Activated naive CD8-positive, alpha-beta T cell treated with anti-CD3 and anti-CD28 coated beads, Interleukin-2, amount 50 U/mL, for 16 hours (primary cell): ENCODE measurements around the gene TBC1D1.
"Not testable (repeated sequence)": the region's sequence is repeated elsewhere in the genome, so short reads cannot be mapped to it uniquely, and the experiment has no call there.

Experiments
- DNase-seq: peaks from one replicate; pipeline ENCODE4 v3.0.0-alpha.2; 2020; ENCODE audit warnings: low read depth, low spot score

The TBC1D1 gene

DNA sequence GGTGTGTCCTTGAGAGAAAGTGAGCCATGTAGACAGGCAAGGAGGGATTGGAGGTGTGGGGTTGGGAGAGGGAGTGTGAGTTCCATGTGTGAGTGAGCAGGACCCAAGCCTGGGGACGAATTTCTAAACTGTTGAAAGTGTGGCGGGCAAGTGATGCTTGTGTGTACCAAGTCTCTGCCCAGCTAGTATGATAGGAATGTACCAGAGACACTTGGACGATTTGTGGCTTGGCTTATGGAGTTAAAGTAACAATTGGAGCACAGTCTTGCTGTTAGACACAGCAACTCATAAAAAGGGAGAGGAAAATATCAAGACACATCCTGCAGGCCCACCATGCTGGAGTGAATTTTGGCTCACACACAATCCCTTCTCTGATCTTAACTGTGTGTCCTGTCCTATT, 77.9 kb downstream of the TBC1D1 start:
- no peak for DNase-seq

DNA sequence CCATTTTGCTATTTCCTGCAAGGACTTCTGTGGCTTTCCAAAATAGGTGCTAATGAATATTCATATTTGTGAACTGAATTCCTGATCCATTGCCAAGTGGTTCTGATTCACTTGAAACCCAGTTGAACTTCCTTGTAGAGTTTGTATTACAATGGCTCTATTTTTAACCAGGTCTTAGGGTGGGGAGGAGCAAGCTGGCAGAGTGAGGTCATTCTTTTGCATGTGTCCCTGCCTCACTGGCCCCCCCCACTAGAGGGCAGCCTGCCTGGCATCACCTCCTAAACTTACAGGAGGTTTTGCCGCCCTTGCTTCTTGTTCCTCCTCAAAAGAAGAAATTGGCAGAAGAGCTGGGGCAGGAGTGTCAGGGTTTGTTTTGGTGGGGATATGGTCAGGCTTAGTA, 79.8 kb downstream of the TBC1D1 start:
- peak; percentile 23 for DNase-seq

DNA sequence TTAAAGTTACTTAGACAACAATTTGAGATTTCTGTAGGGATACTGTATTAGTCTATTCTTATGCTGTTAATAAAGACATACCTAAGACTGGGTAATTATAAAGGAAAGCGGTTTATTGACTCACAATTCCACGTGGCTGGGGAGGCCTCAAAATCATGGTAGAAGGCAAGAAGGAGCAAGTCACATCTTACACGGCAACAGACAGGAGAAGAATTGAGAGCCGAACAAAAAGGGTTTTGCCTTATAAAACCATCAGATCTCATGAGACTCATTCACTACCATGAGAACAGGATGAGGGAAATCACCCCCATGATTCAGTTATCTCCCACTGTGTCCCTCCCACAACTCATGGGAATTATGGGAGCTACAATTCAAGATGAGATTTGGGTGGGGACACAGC, 80.3 kb downstream of the TBC1D1 start:
- no peak for DNase-seq

DNA sequence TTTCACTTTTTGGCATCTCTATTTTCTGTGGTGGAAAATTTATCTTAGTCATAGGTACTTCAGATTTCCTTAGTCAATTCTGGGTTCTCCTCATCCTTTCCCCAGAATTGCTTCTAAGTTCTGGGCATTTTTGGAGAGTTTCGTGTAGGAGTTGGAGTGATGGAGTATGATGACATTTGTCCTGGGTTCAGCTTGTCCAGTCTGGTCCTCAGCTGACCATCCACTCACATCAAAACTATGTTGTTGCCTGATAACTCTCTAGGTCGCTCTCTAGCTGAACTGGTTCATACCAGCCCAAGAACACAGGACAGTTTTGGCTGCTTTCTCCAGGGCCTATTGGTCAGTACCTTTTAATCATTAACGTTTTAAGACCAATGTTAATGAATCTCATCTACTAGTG, 82.6 kb downstream of the TBC1D1 start:
- DNase-seq: no peak

DNA sequence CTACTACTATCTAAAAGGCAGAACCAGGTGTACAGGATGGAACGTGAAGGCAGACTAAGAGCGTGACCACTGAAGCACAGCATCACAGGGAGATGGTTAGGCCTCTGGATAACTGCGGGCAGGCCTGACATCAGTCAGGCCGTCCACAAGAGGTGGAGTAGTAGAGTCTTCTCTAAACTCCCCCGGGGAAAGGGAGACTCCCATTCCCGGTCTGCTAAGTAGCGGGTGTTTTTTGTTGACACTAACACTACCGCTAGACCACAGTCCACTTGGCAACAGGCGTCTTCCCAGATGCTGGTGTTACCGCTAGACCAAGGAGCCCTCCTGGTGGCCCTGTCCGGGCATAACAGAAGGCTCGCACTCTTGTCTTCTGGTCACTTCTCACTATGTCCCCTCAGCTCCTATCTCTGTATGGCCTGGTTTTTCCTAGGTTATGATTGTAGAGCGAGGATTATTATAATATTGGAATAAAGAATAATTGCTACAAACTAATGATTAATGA, 84.5 kb downstream of the TBC1D1 start:
- not testable (repeated sequence) for DNase-seq

DNA sequence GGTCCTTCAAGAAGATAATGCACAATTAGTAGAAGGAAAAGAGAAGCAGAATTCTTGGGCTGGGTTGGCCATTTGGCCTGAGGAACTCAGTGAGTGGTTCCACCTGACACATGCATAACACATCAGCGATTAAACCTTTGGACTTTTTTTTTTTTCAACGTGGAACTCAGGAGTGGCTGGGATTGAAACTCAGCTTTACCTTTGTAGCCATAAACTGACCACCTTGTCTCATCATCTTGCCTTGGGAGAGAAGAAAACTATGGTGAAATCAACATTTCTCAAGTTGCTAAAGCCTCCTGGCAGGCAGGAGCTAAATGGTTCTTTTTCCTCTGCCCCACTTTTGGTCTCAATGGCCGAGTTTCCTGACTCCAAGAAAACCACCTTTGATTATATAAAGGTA, 85.6 kb downstream of the TBC1D1 start:
- no peak for DNase-seq

DNA sequence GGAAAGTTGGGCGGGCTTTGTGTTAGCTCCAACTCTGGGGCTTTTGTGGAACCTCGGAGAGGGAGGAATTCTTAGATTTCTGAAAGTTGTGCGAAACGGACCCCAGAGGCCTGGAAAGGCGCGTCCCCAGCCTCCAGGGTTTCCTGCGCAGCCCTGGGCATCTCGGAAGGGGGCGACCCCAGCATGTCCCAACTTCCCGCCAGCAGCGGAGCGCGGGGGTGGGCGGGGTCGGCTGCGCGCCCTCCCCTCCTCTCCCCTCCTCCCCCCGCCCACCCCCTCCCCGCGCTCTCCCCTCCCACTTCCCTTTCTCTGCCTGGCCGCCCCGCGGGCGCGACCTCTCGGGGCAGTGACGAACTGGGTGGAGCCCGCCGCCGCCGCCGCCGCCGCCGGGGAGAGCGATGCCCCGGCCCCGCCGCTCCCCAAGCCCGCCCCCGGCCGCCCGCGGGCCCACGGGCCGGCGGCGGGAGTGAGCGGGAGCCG, 86.1 kb downstream of the TBC1D1 start:
- DNase-seq: peak; percentile 49

DNA sequence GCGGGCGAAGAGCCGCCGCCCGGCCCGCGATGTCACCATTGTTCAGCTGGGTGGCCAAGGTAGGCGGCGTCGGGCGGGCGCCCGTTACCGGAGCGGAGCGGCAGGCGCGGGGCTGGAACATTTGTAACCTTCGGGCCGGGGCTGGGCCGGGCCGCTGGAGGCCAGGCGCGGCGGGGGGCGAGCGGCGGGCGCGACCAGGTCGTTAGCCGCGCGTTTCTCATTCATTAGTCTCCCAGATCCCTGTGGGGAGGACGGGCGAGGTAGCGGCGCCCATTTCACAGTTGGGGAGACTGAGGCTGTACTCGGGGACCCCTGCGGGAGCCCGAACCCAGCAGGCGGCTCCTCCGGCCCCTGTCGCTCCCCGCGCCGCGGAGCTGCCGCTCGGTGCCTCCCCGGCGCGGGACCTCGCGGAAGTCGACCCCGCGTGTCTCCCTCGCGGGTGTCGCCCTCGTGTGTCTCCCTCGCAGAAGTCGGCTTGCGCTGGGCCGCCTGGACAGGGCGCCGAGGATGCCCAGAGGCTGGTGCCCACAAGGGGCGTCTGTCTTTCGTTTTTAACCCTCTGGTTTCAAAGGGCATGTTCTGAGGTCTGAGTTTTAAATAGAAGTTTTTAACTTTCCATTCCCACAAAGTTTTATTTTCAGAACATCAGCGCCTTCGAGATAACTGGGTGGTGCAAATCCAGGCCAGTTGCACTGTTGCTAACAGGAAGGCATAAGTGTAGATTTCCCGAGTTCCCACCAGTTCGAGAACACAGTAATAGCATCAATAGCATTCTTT, 86.8 kb downstream of the TBC1D1 start:
- peak; percentile 27 for DNase-seq

DNA sequence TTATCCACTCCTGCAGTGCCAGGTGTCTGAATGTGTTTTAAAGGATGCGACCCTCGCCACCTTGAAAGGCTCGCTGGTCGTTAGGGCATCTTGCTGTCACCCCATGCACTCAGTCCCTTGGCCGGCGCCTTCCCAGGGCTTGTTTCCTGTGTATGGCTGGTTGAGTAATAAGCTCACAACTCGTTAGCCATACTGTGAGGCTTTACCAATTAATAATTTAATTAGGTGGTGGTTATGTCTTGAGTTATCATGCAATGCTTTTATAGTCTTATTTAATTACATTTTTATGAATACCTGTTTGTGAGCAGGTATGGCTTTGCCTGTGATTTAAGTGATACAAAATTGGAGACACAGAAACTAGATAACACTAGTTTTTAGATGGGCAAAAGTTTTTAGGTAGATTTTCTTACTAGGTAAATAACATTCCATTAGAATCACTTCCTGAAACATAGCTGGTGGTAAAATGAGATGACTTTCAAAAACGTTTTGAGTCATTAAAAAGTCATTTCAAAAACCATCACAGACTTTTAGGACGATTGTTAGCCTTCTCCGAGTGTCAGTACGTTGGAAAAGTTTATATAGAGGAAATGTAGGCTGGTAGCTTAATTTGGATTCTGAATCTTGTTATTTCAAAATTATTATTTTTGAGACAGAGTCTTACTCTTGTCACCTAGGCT, 87.5 kb downstream of the TBC1D1 start:
- no peak for DNase-seq

DNA sequence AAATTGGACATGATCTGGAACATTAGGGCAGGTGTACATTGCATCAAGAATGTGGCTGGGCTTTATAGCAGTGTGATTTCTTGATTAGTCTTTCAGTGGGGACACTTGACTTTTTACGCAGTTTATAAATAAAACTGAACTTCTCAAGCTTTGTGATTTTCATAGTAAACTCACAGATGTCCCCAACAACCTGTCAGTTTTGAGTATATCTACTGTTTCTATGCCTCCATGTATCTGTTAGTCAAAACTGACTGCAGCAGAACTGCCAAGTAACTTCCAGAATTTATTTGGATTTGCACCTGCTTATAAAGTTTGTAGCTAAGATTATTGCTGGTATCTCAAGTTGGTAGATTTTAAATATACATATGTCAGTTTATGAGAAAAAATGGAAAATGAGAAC, 89.4 kb downstream of the TBC1D1 start:
- DNase-seq: no peak

DNA sequence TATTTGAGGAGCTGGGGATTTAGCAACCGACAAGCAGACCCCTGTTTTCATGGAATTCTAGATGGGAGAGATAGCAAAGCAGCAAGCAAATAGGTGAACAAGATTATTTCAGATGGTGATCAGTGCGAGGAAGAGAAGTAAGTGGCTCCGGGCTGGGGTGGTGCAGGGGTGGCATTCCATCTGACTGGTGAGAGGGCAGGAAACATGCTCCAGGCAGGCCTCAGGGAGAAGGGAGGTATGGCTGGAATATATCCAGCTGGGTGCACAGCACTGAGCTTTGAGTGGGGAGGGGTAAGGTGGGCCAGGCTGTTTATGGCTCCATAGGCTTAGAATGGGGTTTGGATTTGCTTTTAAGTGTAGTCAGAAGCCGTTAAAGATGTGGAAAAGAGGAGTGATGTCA, 90.5 kb downstream of the TBC1D1 start:
- no peak for DNase-seq

DNA sequence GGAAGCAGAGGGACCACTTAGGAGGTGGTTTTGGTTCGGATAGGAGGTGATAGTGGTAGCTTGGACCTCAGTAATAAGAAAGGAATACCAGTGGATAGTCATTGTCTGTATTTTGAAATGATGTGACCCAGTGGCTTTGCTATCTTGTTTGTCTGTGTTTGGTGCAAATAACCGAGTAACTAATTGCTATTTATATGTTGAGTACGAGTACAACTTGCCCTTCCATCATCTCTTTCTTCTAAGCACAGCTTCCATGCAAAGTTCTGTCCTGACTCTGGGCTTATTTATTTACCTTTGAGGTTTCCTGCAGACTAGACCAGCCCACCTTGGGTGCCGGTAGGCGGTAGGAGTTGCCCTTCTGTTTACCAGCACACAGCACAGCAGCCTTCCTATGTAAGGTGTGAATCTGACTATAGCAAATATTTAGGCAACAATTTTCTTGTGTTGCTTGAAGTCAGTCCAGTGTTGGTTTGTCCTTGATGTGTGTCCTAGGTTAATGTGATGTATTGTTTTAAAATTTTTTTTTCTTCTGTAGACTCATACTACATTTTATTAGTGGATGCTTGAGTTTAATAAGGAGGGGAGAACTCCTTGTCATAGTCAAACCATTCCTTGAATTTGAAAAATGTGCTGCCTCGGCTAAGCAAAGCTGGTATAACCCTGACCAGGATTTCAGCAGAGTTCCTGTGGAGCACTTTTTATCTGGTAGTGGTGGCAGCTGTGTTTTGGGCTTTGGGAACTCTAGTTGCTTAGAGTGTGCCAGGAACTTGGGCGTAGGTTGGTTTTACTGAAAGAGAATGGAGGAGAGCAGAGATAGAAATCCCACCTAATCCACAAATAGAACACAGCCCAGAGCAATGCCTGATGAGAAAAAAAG, 91.2 kb downstream of the TBC1D1 start:
- DNase-seq: no peak

DNA sequence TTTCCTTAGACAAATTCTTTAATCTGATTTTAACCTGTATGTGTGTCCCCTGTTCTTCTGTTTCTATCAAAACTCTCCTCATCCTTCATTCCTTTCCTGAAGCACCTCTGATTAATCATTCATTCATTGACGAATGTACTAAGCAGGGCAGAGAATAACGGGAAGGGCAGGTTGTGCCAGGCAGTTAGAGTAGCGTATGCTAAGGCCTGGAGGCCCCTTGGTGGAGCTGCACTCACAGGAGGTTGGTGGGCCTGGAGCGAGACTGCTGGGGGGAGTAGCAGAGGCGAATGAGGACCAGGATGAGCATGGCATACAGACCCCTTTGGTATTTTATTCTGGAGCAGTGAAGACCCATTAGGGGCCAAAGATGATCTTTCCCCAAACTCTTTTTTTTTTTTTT, 91.9 kb downstream of the TBC1D1 start:
- DNase-seq: no peak

DNA sequence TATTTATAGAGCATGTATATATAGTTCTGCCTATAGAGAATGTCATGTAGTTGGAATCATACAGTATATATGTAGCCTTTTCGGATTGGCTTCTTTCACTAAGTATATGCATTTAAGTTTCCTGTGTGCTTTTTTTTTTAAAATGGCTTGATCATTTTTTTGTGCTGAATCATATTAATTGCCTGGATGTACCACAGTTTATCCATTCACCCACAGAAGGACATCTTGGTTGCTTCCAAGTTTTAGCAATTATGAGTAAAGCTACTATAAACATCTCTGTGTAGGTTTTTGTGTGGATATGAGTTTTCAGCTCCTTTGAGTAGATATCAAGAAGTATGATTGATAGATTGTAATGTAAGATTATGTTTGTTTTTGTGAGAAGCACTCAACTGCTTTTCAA, 93.1 kb downstream of the TBC1D1 start:
- DNase-seq: no peak

DNA sequence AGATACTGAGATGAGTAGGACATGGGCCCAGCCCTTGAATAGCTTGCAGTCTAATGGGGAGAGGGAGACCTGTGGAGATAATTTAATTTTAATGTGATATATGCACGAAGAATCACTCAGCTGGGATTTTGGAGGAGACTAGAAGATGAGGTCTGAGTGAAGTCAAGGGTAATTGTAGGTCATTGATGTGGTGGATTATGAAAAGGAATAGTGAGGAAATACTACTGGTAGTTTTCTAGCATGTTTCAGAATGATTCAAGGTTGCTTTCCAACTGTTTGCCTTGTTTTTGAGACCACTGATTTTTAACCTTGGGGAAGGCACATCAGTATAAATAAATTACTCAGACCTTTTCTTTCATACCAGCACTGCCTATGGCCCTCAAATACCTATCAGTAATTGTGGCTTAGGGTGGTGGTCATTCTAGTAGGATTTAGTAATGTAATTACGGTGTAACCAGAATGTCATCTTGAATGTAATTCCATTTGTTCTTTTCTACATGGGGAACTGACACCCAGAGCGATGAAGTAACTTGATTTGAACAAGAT, 94.9 kb downstream of the TBC1D1 start:
- no peak for DNase-seq

DNA sequence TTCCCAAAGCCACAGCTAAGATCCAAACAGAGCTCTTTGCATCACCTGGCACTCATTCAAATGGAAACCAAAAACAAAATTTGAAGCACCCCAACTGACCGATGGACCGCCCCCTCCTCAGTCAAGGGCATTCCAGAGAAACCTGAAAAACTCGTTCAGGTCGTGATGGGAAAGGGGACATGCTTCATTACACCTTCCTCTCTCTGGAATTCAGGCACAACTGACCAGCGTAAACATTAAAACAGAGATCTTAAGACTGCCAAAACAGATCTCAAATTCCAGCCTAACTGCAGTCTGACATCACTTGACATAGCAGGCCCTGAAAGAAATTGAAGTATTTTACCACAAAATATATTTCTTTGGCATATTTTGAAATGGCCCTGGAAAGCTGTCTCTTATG, 97.8 kb downstream of the TBC1D1 start:
- DNase-seq: no peak

DNA sequence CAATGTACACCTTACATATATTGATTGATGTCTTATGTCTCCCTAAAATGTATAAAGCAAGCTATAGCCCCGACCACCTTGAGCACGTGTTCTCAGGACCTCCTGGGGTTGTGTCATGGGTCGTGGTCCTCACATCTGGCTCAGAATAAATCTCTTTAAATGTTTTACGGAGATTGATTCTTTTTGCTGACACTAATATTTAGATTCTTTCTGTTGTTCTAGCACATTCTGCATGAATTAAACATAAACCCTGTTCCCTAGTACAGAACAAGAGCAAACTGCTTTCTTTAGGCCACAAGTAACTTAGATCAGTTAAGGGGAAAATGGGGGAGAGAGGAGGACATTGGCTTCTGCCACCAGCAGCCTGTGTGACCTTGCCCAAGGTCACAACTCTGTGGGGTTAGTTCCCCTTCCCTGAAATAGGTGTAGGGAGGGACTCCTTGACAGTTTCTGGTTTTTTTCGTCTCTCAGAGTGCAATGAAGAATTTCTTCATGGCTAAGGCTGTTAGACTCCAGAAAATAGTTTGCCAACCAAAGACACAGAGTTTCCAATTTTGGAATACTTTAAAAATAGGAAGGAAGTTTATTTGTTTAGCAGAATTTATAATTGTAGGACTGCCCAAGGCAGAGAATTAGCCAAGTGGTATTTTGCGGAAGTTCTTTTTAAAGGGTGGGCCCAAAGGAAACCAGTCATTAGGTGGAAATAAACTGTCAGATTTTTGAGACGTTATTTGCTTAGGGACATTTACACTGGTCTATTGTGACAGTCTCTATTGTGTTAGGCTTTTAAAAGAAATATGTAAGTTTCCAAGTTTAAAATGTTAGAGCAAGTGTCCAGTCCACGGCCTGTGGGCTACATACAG, 98.7 kb downstream of the TBC1D1 start:
- DNase-seq: no peak

DNA sequence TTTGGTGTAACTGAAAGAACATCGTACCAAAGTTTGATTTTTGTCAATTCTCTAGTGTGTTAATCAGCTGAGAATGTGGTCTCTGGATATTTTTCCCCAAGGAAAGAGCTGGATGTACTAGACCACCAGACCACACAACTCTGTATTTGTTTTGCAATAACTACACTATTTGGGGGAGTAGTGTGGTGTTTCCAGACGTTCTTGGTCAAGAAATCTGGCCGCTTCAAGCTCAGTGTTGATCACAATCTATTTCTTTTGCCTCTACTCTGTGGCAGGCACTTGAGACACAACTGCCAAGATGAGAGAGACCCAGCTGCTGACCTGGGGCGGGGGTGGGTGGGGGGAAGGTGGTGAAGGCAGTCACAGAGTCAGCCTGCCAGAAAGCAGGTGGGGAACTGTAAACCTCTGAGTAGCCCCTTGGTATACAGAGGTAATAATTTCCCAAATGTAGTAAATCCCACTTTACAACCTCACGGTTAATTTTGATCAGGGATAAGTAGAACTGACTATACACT, 99.9 kb downstream of the TBC1D1 start:
- no peak for DNase-seq

DNA sequence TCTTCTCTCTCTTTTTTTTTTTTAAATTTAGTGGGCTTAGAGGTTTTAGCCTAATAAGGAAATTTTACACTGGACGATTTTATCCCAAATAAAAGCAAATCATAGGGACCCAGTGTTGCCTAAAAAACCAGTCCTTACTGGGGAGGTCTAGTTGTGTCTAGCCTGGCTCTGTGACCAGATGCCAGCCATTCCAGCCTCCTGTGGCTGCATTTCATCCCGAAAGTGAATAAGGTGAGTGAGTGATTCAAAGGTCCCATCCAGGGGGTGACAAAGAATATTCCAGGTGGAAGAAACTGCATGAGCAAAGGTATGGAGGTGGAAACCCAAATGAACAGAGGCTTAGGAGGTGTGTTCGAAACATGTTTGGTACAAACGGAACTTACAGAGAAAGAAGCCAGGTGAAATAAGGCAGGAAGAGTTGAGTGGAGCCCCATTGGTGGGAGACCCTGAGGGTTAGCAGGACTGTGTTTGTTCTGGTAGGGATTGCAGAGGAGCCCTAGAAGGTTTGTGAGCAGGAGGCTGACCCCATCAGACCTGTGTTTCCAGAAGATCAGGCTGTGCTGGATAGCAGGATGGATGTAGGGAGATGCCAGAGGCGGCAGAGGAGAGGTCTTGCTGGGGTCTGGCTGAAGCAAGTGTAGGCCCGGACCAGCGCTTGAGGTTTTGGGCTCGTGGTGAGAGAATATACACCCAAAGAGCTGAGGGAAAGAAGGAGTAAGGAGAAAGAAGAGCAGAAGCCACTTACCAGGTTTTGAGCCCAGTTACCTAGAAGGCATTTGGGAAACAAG, 100.9 kb downstream of the TBC1D1 start:
- no peak for DNase-seq

DNA sequence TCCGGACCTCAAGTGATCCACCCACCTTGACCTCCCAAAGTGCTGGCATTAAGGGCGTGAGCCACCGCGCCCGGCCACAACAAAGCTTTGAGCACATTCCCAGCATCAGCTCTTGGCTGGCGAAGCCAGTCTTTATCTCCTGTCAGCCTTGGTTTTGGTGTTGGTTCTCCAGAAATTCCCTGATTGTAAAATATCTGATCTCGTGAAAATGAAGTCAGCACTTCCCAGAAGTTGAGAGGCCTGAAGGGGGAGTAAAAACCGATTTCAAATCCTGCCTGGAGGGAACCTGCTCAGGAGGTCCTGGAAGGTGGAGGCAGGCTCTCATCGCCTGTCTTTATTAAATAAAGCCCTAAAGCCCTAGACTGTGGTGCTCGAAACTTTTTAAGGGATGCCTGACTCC, 102.9 kb downstream of the TBC1D1 start:
- DNase-seq: no peak
